Measurements from ENCODE around the gene GALNT18. TPM values are rescaled to one million over a fixed set of nuclear protein-coding genes. Genes with fewer than 3 reads are reported as not detected.

Gene GALNT18
- total and polyA plus RNA-seq, 2 experiments from 2014 or later = 4.3 to 10.8 TPM

- Histone ChIP-seq H3K27ac (ENCODE audit: low read depth) (no peak overlapping the region), H3K79me2 (replicated peaks; ENCODE audit: insufficient read depth) (no peaks in the 10 kb centered on the region), H2AFZ (no peak overlapping the region), H3F3A (replicated peaks; ENCODE audit: low read depth) (no peaks in the 10 kb centered on the region), H3K4me1 (ENCODE audit: insufficient read depth) (no peaks in the 10 kb centered on the region), H3K4me2 (no peak overlapping the region), H3K4me3 (no peak overlapping the region), H3K9me2 (ENCODE audit: insufficient read depth) (peaks cover 20% of the 10 kb centered on the region), H4K20me1 (replicated peaks; ENCODE audit: insufficient read depth) (no peaks in the 10 kb centered on the region), H3K27me3 (ENCODE audit: insufficient read depth) (no peaks in the 10 kb centered on the region), H3K36me3 (ENCODE audit: insufficient read depth) (no peaks in the 10 kb centered on the region)
- ATAC-seq (no peak), DNase-seq (ENCODE audit: low spot score) (no peak)
- TF ChIP-seq POLR2AphosphoS5 (IDR thresholded peaks at IDR 0.05; ENCODE audit: low read depth) = no peak
- no peak for TF ChIP-seq STAT1 (IDR thresholded peaks at IDR 0.05; ENCODE audit: unreplicated experiment)
- TF ChIP-seq NANOG (IDR thresholded peaks at IDR 0.05; ENCODE audit: borderline replicate concordance) = no peak
- no peak for TF ChIP-seq REST (IDR thresholded peaks at IDR 0.05; ENCODE audit: unreplicated experiment)
- no peak for TF ChIP-seq JUNB (IDR thresholded peaks at IDR 0.05; ENCODE audit: unreplicated experiment)
- TF ChIP-seq EZH2phosphoT487 (IDR thresholded peaks at IDR 0.05; ENCODE audit: unreplicated experiment) = no peak
- no peak for TF ChIP-seq ZNF331 (CRISPR knock-in tag; IDR thresholded peaks at IDR 0.05; ENCODE audit: low read depth)
- no peak for TF ChIP-seq CREB1 (CRISPR knock-in tag; IDR thresholded peaks at IDR 0.05; ENCODE audit: low read depth)
- no peak for TF ChIP-seq ETS1 (IDR thresholded peaks at IDR 0.05)
- TF ChIP-seq ZNF114 (CRISPR knock-in tag; IDR thresholded peaks at IDR 0.05) = no peak
- TF ChIP-seq EZH2 (IDR thresholded peaks at IDR 0.05; ENCODE audit: low read depth, unreplicated experiment) = no peak
- TF ChIP-seq ZNF462 (CRISPR knock-in tag; IDR thresholded peaks at IDR 0.05) = no peak
- TF ChIP-seq CTCF (conservative IDR thresholded peaks at IDR 0.05; ENCODE audit: low read depth in 2 of 2) = no peak
- H3K27me3 Mint-ChIP-seq (ENCODE audit: insufficient read depth, low read depth, poor library complexity) = no peaks in the 10 kb centered on the region
- no peaks in the 10 kb centered on the region for H3K36me3 Mint-ChIP-seq (ENCODE audit: low read depth)
- no peak overlapping the region for H3K4me3 Mint-ChIP-seq
- H3K27ac Mint-ChIP-seq = no peak overlapping the region
- H3K9me3 Mint-ChIP-seq = no peaks in the 10 kb centered on the region
- H3K4me1 Mint-ChIP-seq = peaks cover 3% of the 10 kb centered on the region
These were observed 56.2 kb downstream of the GALNT18 start for GRCh38 chr11:11565636-11566035.
